Smooth muscle cell (in vitro differentiated cells): ENCODE measurements around the gene RARRES2. TPM values are rescaled to one million over a fixed set of nuclear protein-coding genes. Genes with fewer than 3 reads are reported as not detected.

ENCODE experiments used
- DNase-seq: peaks from one replicate; lab custom pipeline; 2025; ENCODE audit not compliant: unreplicated experiment; lab: John Stamatoyannopoulos, UW
- H2AFZ ChIP-seq: fragments of 200-600 bp; sonication (generic); 2 replicates; pipeline ENCODE4 v1.6.0; 2016; ENCODE audit warnings: antibody characterized with exemption, low read depth, mild to moderate bottlenecking
- H3F3A ChIP-seq: fragments of 200-600 bp; sonication (generic); 2 replicates; pipeline ENCODE4 v1.6.0; 2017; ENCODE audit warnings: antibody characterized with exemption, low read depth
- H3K27ac ChIP-seq: fragments of 200-600 bp; sonication (generic); 2 replicates; pipeline ENCODE4 v1.5.1; 2016; ENCODE audit warnings: low read depth, mild to moderate bottlenecking
- H3K27me3 ChIP-seq: fragments of 200-600 bp; sonication (generic); 2 replicates; pipeline ENCODE4 v1.6.1; 2016; ENCODE audit warnings: low read depth, mild to moderate bottlenecking
- H3K36me3 ChIP-seq: fragments of 200-600 bp; sonication (generic); 2 replicates; pipeline ENCODE4 v1.5.1; 2016; ENCODE audit warnings: low read depth
- H3K4me1 ChIP-seq: fragments of 200-600 bp; sonication (generic); 2 replicates; pipeline ENCODE4 v1.5.1; 2016; ENCODE audit warnings: low read depth
- H3K4me2 ChIP-seq: fragments of 200-600 bp; sonication (generic); 2 replicates; pipeline ENCODE4 v1.6.0; 2016; ENCODE audit warnings: mild to moderate bottlenecking
- H3K4me3 ChIP-seq: fragments of 200-600 bp; sonication (generic); 2 replicates; pipeline ENCODE4 v1.5.1; 2016; ENCODE audit warnings: mild to moderate bottlenecking
- H3K79me2 ChIP-seq: fragments of 200-600 bp; sonication (generic); 2 replicates; pipeline ENCODE4 v1.6.0; 2016; ENCODE audit warnings: low read depth, mild to moderate bottlenecking
- H3K9ac ChIP-seq: fragments of 200-600 bp; sonication (generic); 2 replicates; pipeline ENCODE4 v1.6.0; 2016; ENCODE audit warnings: low read depth
- H3K9me3 ChIP-seq: fragments of 200-600 bp; sonication (generic); replicated peaks from 2 replicates; pipeline ENCODE4 v1.5.1; 2016; ENCODE audit warnings: low read depth
- H4K20me1 ChIP-seq: fragments of 200-600 bp; sonication (generic); 2 replicates; pipeline ENCODE4 v1.6.0; 2016; ENCODE audit warnings: low read depth
- WGBS: methylation state at CpG from one replicate; pipeline ENCODE4 v1.1.7; 2016; ENCODE audit warnings: low lambda C conversion rate; 5-methylcytosine and 5-hydroxymethylcytosine counted together
- polyA plus RNA-seq: library from polyadenylated mRNA; unstranded; fragments of >200 nt; fragmentation: Nextera tagmentation; extraction: Ambion mirVana; gene quantifications from 2 replicates; pipeline ENCODE4 v1.2.1, GENCODE V29; 2016
- total RNA-seq: library from RNA; depleted of rRNA; stranded (reverse); fragments of >200 nt; gene quantifications from 2 replicates; pipeline ENCODE4 v1.2.3, GENCODE V29; 2014
- TF ChIP-seq, protein P1 (sequence below): fragments of 200-600 bp; sonication (generic); IDR thresholded peaks from 2 replicates; pipeline ENCODE4 v1.5.1; 2017; ENCODE audit warnings: borderline replicate concordance, mild to moderate bottlenecking, antibody characterized with exemption; ENCODE audit not compliant: insufficient read depth, poor library complexity, severe bottlenecking

RARRES2 gene
- total and polyA plus RNA-seq, 2 experiments from 2014 or later: 23.6 to 31.8 TPM

DNA sequence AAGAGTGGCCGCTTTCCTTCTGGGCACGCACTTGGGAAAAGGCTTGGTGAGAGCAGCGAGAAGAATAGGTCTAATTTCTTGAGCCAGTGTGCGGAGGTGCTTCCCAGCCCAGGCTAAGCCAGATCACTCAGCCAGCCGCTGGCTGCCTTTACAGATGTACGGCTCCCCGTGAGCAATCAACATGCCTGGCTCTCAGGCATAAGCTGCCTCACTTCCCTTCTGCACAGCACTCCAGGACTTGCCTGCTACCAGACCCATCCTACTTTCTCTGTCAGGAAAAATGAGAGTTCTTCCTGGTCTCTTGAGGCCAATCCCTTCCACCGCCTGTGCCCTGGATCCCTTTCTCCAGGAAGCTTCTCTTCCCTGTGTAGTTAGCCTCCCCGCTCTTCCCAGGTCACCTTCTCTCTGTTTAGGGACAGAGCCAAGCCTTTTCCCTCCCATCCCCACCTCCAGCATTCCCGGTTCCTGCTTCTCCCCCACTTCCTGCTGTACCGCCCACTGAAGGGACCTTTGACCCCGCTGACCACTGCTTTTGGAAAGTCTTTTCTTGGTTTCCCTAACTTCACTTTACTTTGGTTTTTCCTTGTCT, 17.0 kb downstream of the RARRES2 start:
- Histone ChIP-seq H3F3A (no peaks in the 10 kb centered on the region), H3K27ac (peak overlapping the region; percentile 7), H3K36me3 (no peaks in the 10 kb centered on the region), H3K9me3 (no peaks in the 10 kb centered on the region), H3K9ac (no peak overlapping the region), H4K20me1 (no peaks in the 10 kb centered on the region), H3K79me2 (no peaks in the 10 kb centered on the region), H3K4me3 (peak overlapping the region; percentile 63), H3K4me1 (peaks cover 13% of the 10 kb centered on the region), H3K27me3 (no peaks in the 10 kb centered on the region), H2AFZ (peak overlapping the region; percentile 98), H3K4me2 (peak overlapping the region; percentile 92)
- 43% methylated on average over 12 of the region's 12 CpGs for WGBS
- DNase-seq: no peak
- TF ChIP-seq, protein P1, sequence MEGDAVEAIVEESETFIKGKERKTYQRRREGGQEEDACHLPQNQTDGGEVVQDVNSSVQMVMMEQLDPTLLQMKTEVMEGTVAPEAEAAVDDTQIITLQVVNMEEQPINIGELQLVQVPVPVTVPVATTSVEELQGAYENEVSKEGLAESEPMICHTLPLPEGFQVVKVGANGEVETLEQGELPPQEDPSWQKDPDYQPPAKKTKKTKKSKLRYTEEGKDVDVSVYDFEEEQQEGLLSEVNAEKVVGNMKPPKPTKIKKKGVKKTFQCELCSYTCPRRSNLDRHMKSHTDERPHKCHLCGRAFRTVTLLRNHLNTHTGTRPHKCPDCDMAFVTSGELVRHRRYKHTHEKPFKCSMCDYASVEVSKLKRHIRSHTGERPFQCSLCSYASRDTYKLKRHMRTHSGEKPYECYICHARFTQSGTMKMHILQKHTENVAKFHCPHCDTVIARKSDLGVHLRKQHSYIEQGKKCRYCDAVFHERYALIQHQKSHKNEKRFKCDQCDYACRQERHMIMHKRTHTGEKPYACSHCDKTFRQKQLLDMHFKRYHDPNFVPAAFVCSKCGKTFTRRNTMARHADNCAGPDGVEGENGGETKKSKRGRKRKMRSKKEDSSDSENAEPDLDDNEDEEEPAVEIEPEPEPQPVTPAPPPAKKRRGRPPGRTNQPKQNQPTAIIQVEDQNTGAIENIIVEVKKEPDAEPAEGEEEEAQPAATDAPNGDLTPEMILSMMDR: no peak

DNA sequence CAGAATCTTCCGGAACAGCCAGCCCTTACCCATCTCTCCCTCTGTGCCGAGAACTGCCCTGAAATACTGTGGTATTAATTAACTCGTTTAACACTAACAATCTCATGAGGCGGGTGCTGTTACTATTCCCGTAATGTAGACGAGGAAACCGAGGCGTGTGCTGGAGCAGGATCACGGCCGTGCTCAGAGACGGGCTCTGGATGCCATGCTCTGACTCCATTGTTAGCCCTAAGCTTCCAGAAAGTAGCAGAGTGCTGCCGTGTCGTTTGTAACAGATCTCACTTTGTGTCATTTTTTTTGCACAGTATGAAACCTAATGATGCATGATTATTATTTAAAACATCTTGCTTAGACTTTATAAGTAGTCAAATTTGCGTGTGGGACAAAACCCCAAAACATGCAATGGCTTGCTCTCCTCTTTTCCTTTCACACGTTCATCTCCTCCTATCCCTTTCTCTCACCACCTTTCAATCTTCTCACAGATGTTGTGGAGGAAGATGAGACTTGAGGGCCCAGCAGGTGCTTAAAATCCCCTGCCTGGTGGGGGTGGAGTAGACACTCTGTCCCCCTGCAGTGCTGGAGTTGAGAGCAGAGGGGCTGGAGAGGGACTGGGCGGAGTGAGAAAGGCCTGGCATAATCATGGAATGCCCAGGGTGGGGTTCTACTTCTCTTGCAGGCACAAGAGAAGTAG, 17.6 kb downstream of the RARRES2 start:
- H3K4me2 ChIP-seq: peak overlapping the region; percentile 92

DNA sequence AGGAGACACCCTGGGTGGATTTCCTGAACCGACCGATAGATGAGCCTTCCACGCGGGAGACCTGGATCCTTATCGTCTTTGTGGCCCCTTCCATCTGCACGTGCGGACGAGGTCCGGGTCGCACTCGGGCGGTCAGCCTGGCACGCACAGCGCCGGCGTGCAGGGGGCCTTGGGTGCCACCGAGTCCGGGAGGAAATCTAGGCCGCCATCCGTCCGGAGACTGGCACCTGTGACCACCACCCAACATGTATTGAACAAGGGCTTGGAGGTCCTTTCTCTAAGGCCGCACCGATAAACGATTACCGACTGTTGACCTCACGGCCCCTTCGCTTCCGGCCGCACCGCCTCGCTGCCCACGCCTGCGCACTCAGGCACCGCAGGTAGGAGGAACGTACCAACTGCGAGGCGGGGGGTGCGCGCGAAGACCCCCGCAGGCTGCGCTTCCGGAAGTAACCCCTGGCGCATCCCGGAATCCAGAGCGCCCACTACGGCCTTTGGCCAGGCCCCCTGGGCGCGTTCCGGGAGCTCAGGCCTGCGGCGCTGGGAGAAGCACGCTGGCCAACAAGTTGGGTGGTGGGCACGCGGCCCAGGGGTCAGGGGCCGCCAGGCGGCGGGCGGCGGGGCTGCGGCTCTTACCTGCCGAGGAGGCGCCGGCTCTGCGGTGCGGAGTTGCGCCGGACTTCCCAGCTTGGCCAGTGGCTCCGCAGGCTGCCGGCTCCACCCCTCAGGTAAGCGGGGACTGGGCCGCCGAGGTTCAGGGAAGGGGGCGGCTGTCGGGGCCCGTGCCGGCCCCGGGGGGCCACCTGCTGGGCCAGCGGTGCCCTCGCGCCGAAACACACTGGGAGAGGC, 18.4 kb downstream of the RARRES2 start, which contains the start of the genes ACTR3C and LRRC61:
Gene ACTR3C (minus strand): TSS at position 713 of the 849 bp plus-strand sequence. CDS start 28,249 bp downstream, outside the sequence.
Gene LRRC61 (plus strand): TSS at position 523 of the 849 bp plus-strand sequence. CDS start 13,507 bp downstream, outside the sequence.
- H3K27me3 ChIP-seq: no peaks in the 10 kb centered on the region
- H3K9ac ChIP-seq: peak within 1 kb of the TSS; percentile 47
- peak within 1 kb of the TSS; percentile 35 for H3K27ac ChIP-seq
- peak within 1 kb of the TSS; percentile 63 for H3K4me3 ChIP-seq
- peak within 1 kb of the TSS; percentile 98 for H2AFZ ChIP-seq
- no peaks in the 10 kb centered on the region for H4K20me1 ChIP-seq
- 15% methylated on average over 81 of the region's 82 CpGs for WGBS
- no peak for DNase-seq
- no peaks in the 10 kb centered on the region for H3K79me2 ChIP-seq
- H3K4me1 ChIP-seq: peaks cover 14% of the 10 kb centered on the region
- H3K9me3 ChIP-seq: no peaks in the 10 kb centered on the region
- peak within 1 kb of the TSS; percentile 92 for H3K4me2 ChIP-seq
- TF ChIP-seq, protein P1: peak; percentile 18
- H3F3A ChIP-seq: no peaks in the 10 kb centered on the region
- H3K36me3 ChIP-seq: no peaks in the 10 kb centered on the region

More for the DNA sequence above, 17.6 kb downstream of the RARRES2 start:
- Histone ChIP-seq H3K9ac (peak overlapping the region; percentile 47), H3K4me1 (peaks cover 13% of the 10 kb centered on the region), H3F3A (no peaks in the 10 kb centered on the region), H2AFZ (peak overlapping the region; percentile 98), H4K20me1 (no peaks in the 10 kb centered on the region), H3K9me3 (no peaks in the 10 kb centered on the region), H3K27ac (no peak overlapping the region), H3K36me3 (no peaks in the 10 kb centered on the region), H3K79me2 (no peaks in the 10 kb centered on the region), H3K4me3 (peak overlapping the region; percentile 63), H3K27me3 (no peaks in the 10 kb centered on the region)
- no peak for DNase-seq
- TF ChIP-seq, protein P1: no peak
- 24% methylated on average over 16 of the region's 16 CpGs for WGBS
